Caco-2 (cell line): Measurements from ENCODE around the gene MARCKS. TPM values are rescaled to one million over a fixed set of nuclear protein-coding genes. Genes with fewer than 3 reads are reported as not detected.

Experiments used
- BruUV-seq: library from RNA; stranded (reverse); fragments of 400-500 nt; replicated peaks from 2 replicates; lab custom pipeline; 2021; lab: Mats Ljungman, UMichigan
- CTCF ChIA-PET: fragments of 300-600 bp; sonication (Branson Sonifier 250); formaldehyde crosslinking; loops from one replicate; lab custom pipeline; 2022; ENCODE audit warnings: antibody characterized with exemption; lab: Charles Lee
- POLR2A ChIA-PET: fragments of 300-600 bp; sonication (Branson Sonifier 250); formaldehyde crosslinking; loops from one replicate; lab custom pipeline; 2022; ENCODE audit warnings: antibody characterized with exemption; lab: Charles Lee
- DNase-seq, 2 experiments: peaks; one replicate each; pipeline versions ENCODE4 v3.0.0 to v3.0.0-alpha.2; 2020 to 2022
- H3K27me3 ChIP-seq: replicated peaks from 2 replicates; pipeline ENCODE4 v1.6.0; 2011; ENCODE audit warnings: low read length; ENCODE audit not compliant: control insufficient read depth, insufficient read depth
- H3K36me3 ChIP-seq: 2 replicates; pipeline ENCODE4 v1.5.1; 2011; ENCODE audit warnings: low read length; ENCODE audit not compliant: control insufficient read depth, insufficient read depth
- H3K4me1 ChIP-seq: fragments of 250-450 bp; sonication (Bioruptor Pico); 2 replicates; pipeline ENCODE4 v1.5.1; 2020; ENCODE audit warnings: mild to moderate bottlenecking
- H3K4me3 ChIP-seq: 2 replicates; pipeline ENCODE4 v1.5.1; 2011; ENCODE audit warnings: low read depth, mild to moderate bottlenecking, control low read depth, low read length
- H3K9me3 ChIP-seq: fragments of 250-450 bp; sonication (Bioruptor Pico); 2 replicates; pipeline ENCODE4 v1.5.1; 2020; ENCODE audit warnings: mild to moderate bottlenecking, moderate library complexity
- H3K27ac Mint-ChIP-seq: one replicate; pipeline ENCODE4 v1.8.0; 2022; ENCODE audit warnings: mixed read lengths; ENCODE audit not compliant: unreplicated experiment
- H3K27me3 Mint-ChIP-seq: one replicate; pipeline ENCODE4 v1.8.0; 2022; ENCODE audit warnings: mixed read lengths; ENCODE audit not compliant: insufficient read depth, unreplicated experiment
- H3K36me3 Mint-ChIP-seq: one replicate; pipeline ENCODE4 v1.8.0; 2022; ENCODE audit warnings: mild to moderate bottlenecking, mixed read lengths; ENCODE audit not compliant: insufficient read depth, unreplicated experiment
- H3K4me1 Mint-ChIP-seq: one replicate; pipeline ENCODE4 v1.8.0; 2022; ENCODE audit warnings: low read depth, mixed read lengths; ENCODE audit not compliant: unreplicated experiment
- H3K4me3 Mint-ChIP-seq: one replicate; pipeline ENCODE4 v1.8.0; 2022; ENCODE audit warnings: mild to moderate bottlenecking, moderate library complexity, mixed read lengths; ENCODE audit not compliant: unreplicated experiment
- H3K9me3 Mint-ChIP-seq: one replicate; pipeline ENCODE4 v1.8.0; 2022; ENCODE audit warnings: mixed read lengths; ENCODE audit not compliant: unreplicated experiment
- intact Hi-C: fragments of 100-400 bp; cut with micrococcal nuclease; formaldehyde crosslinking; loops from one replicate; pipeline ENCODE4 v1.10.0; 2022; ENCODE audit not compliant: unreplicated experiment
- total RNA-seq: library from RNA; stranded (reverse); gene quantifications from 2 replicates; pipeline ENCODE4 v1.2.3, GENCODE V29; 2022
- TF ChIP-seq, protein P1 (sequence below), 2 experiments: fragments of 200-600 bp in 1 of 2; IDR thresholded peaks; 1 replicate in 1 of 2; 2 replicates in 1 of 2; pipeline versions ENCODE4 v1.5.1 to v1.8.0; 2011 to 2022; ENCODE audit warnings: antibody characterized with exemption in 1 of 2, control low read depth in 1 of 2, inconsistent platforms in 1 of 2, low read depth in 1 of 2, low read length in 1 of 2, mild to moderate bottlenecking in 1 of 2, moderate library complexity in 1 of 2; ENCODE audit not compliant: insufficient read depth in 1 of 2, severe bottlenecking in 1 of 2, unreplicated experiment in 1 of 2

MARCKS gene
- total RNA-seq, 1 experiment from 2014 or later = 153 TPM

DNA sequence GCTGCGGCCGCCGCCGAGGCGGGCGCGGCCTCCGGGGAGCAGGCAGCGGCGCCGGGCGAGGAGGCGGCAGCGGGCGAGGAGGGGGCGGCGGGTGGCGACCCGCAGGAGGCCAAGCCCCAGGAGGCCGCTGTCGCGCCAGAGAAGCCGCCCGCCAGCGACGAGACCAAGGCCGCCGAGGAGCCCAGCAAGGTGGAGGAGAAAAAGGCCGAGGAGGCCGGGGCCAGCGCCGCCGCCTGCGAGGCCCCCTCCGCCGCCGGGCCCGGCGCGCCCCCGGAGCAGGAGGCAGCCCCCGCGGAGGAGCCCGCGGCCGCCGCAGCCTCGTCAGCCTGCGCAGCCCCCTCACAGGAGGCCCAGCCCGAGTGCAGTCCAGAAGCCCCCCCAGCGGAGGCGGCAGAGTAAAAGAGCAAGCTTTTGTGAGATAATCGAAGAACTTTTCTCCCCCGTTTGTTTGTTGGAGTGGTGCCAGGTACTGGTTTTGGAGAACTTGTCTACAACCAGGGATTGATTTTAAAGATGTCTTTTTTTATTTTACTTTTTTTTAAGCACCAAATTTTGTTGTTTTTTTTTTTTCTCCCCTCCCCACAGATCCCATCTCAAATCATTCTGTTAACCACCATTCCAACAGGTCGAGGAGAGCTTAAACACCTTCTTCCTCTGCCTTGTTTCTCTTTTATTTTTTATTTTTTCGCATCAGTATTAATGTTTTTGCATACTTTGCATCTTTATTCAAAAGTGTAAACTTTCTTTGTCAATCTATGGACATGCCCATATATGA is 3.2 kb downstream of the MARCKS start:
- TF ChIP-seq, protein P1, sequence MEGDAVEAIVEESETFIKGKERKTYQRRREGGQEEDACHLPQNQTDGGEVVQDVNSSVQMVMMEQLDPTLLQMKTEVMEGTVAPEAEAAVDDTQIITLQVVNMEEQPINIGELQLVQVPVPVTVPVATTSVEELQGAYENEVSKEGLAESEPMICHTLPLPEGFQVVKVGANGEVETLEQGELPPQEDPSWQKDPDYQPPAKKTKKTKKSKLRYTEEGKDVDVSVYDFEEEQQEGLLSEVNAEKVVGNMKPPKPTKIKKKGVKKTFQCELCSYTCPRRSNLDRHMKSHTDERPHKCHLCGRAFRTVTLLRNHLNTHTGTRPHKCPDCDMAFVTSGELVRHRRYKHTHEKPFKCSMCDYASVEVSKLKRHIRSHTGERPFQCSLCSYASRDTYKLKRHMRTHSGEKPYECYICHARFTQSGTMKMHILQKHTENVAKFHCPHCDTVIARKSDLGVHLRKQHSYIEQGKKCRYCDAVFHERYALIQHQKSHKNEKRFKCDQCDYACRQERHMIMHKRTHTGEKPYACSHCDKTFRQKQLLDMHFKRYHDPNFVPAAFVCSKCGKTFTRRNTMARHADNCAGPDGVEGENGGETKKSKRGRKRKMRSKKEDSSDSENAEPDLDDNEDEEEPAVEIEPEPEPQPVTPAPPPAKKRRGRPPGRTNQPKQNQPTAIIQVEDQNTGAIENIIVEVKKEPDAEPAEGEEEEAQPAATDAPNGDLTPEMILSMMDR (IDR thresholded peaks at IDR 0.05; ENCODE audit: insufficient read depth in 1 of 2, low read depth in 1 of 2, low read length in 1 of 2, severe bottlenecking in 1 of 2, unreplicated experiment in 1 of 2) = no peak
- H3K27ac Mint-ChIP-seq = peak overlapping the region; percentile 81
- POLR2A ChIA-PET = interaction anchor here (0.6 kb wide), 1 partner anchor 91 kb away, joined by 6 read pairs; no protein-coding TSS in a partner anchor

DNA sequence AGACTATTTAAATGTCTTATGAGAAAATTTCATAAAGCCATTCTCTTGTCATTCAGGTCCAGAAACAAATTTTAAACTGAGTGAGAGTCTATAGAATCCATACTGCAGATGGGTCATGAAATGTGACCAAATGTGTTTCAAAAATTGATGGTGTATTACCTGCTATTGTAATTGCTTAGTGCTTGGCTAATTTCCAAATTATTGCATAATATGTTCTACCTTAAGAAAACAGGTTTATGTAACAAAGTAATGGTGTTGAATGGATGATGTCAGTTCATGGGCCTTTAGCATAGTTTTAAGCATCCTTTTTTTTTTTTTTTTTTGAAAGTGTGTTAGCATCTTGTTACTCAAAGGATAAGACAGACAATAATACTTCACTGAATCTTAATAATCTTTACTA is 5.0 kb downstream of the MARCKS start:
- H3K36me3 ChIP-seq = peaks cover 2% of the 10 kb centered on the region; the same call in 1 of the 2 replicates
- Mint-ChIP-seq H3K36me3 (peaks cover 35% of the 10 kb centered on the region), H3K4me3 (no peak overlapping the region), H3K9me3 (no peaks in the 10 kb centered on the region), H3K27me3 (no peaks in the 10 kb centered on the region), H3K4me1 (no peaks in the 10 kb centered on the region), H3K27ac (no peak overlapping the region)
- POLR2A ChIA-PET = no interaction called here
- H3K4me1 ChIP-seq = no peaks in the 10 kb centered on the region
- BruUV-seq = no TSS peak
- H3K27me3 ChIP-seq = no peaks in the 10 kb centered on the region
- no peaks in the 10 kb centered on the region for H3K9me3 ChIP-seq
- intact Hi-C loops = no loop called here
- DNase-seq = no peak
- TF ChIP-seq, protein P1 (IDR thresholded peaks at IDR 0.05; ENCODE audit: insufficient read depth in 1 of 2, low read depth in 1 of 2, low read length in 1 of 2, severe bottlenecking in 1 of 2, unreplicated experiment in 1 of 2) = no peak
- no peak overlapping the region for H3K4me3 ChIP-seq
- CTCF ChIA-PET = no interaction called here

More for the DNA sequence above, 3.2 kb downstream of the MARCKS start:
- intact Hi-C loops = no loop called here
- H3K4me3 ChIP-seq = peak overlapping the region; percentile 64
- Mint-ChIP-seq H3K36me3 (peaks cover 38% of the 10 kb centered on the region), H3K4me1 (no peaks in the 10 kb centered on the region), H3K4me3 (peak overlapping the region; percentile 77), H3K27me3 (no peaks in the 10 kb centered on the region), H3K9me3 (no peaks in the 10 kb centered on the region)
- no peaks in the 10 kb centered on the region for H3K9me3 ChIP-seq
- peaks cover 2% of the 10 kb centered on the region; the same call in 1 of the 2 replicates for H3K36me3 ChIP-seq
- BruUV-seq = no TSS peak
- H3K27me3 ChIP-seq = no peaks in the 10 kb centered on the region
- H3K4me1 ChIP-seq = no peaks in the 10 kb centered on the region
- DNase-seq = peak in 1 of 2 experiments; percentile 36
- CTCF ChIA-PET = interaction anchor here (0.6 to 2.1 kb wide), 9 partner anchors 19 to 980 kb away, joined by 3 to 32 read pairs (median 4); no protein-coding TSS in a partner anchor

DNA sequence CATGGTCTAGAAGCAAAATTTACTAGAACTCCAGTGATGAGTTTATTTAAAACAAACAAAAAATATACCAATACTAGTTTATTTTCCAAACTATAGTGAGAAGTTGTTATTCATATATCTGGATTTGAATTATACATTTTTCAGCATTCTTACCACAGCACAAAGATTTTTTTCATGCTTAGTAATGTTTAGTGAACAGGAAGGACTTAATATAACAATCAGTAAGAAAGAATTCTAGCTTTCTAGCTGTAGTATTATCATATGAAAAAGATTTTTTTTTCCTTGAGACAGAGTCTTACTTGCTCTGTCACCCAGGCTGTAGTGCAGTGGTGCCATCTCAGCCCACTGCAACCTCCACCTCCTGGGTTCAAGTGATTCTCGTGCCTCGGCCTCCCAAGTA is 13.8 kb downstream of the MARCKS start:
- TF ChIP-seq, protein P1 (IDR thresholded peaks at IDR 0.05; ENCODE audit: insufficient read depth in 1 of 2, low read depth in 1 of 2, low read length in 1 of 2, severe bottlenecking in 1 of 2, unreplicated experiment in 1 of 2) = no peak
- H3K27me3 Mint-ChIP-seq = no peaks in the 10 kb centered on the region
- Histone ChIP-seq H3K36me3 (no peaks in the 10 kb centered on the region), H3K27me3 (no peaks in the 10 kb centered on the region), H3K4me1 (peaks cover 23% of the 10 kb centered on the region), H3K9me3 (no peaks in the 10 kb centered on the region; the same call in 1 of the 2 replicates), H3K4me3 (no peak overlapping the region)
- CTCF ChIA-PET = no interaction called here
- no peaks in the 10 kb centered on the region for H3K9me3 Mint-ChIP-seq
- BruUV-seq = no TSS peak
- POLR2A ChIA-PET = no interaction called here
- no peaks in the 10 kb centered on the region for H3K36me3 Mint-ChIP-seq
- DNase-seq = no peak
- intact Hi-C loops = no loop called here
- no peak overlapping the region for H3K4me3 Mint-ChIP-seq
- no peak overlapping the region for H3K27ac Mint-ChIP-seq
- no peaks in the 10 kb centered on the region for H3K4me1 Mint-ChIP-seq
